GM21825 (cell line): ENCODE results near the gene VSNL1.

Experiments
- ATAC-seq: cut with Tn5 transposase; IDR thresholded peaks from one replicate; pipeline ENCODE4 v1.9.1; 2021; ENCODE audit warnings: mild to moderate bottlenecking, moderate library complexity; ENCODE audit not compliant: unreplicated experiment

VSNL1 gene

GRCh38 chr2:17682098-17682857 lies 141.8 kb downstream of the VSNL1 start:
- no peak for ATAC-seq

GRCh38 chr2:17683981-17684380 lies 143.5 kb downstream of the VSNL1 start:
- ATAC-seq, result no peak

- no peak for ATAC-seq
Measured at GRCh38 chr2:17688600-17688999, 148.1 kb downstream of the VSNL1 start.

GRCh38 chr2:17689010-17689409 lies 148.5 kb downstream of the VSNL1 start:
- ATAC-seq, result no peak

- no peak for ATAC-seq
Measured at GRCh38 chr2:17690776-17691175, 150.3 kb downstream of the VSNL1 start.
